Astrocyte (in vitro differentiated cells and primary cell): Measurements from ENCODE around the gene FBXW8. TPM values are rescaled to one million over a fixed set of nuclear protein-coding genes. Genes with fewer than 3 reads are reported as not detected.

Experiments
- DNase-seq: peaks from one replicate; pipeline ENCODE4 v3.0.0-alpha.2; 2010; ENCODE audit warnings: low read depth
- FAIRE-seq: peaks from 2 replicates; lab custom pipeline; 2011; peaks lifted over from hg19 to GRCh38; lab: Jason Lieb, UNC
- H2AFZ ChIP-seq: 2 replicates; pipeline ENCODE4 v1.6.0; 2012; ENCODE audit warnings: low read depth, low read length, inconsistent platforms
- H3K27ac ChIP-seq: 2 replicates; pipeline ENCODE4 v1.5.1; 2011; ENCODE audit warnings: low read depth, low read length, inconsistent platforms
- H3K27me3 ChIP-seq: 2 replicates; pipeline ENCODE4 v1.6.0; 2011; ENCODE audit warnings: low read length, inconsistent platforms; ENCODE audit not compliant: insufficient read depth
- H3K36me3 ChIP-seq: 2 replicates; pipeline ENCODE4 v1.5.1; 2011; ENCODE audit warnings: low read length, inconsistent platforms; ENCODE audit not compliant: insufficient read depth
- H3K4me1 ChIP-seq: 2 replicates; pipeline ENCODE4 v1.5.1; 2011; ENCODE audit warnings: low read length, inconsistent platforms; ENCODE audit not compliant: insufficient read depth
- H3K4me2 ChIP-seq: 2 replicates; pipeline ENCODE4 v1.6.0; 2012; ENCODE audit warnings: low read length, inconsistent platforms
- H3K4me3 ChIP-seq: 2 replicates; pipeline ENCODE4 v1.5.1; 2011; ENCODE audit warnings: low read depth, mild to moderate bottlenecking, low read length, inconsistent platforms; ENCODE audit not compliant: insufficient read depth
- H3K79me2 ChIP-seq: 2 replicates; pipeline ENCODE4 v1.6.0; 2012; ENCODE audit warnings: mild to moderate bottlenecking, low read length, inconsistent platforms; ENCODE audit not compliant: insufficient read depth
- H3K9ac ChIP-seq: 2 replicates; pipeline ENCODE4 v1.6.0; 2012; ENCODE audit warnings: mild to moderate bottlenecking, low read length, inconsistent platforms
- H3K9me3 ChIP-seq: 2 replicates; pipeline ENCODE4 v1.5.1; 2012; ENCODE audit warnings: low read depth, mild to moderate bottlenecking, low read length, inconsistent platforms; ENCODE audit not compliant: insufficient read depth
- H4K20me1 ChIP-seq: 2 replicates; pipeline ENCODE4 v1.6.0; 2012; ENCODE audit warnings: low read length, inconsistent platforms; ENCODE audit not compliant: insufficient read depth
- H3K27ac Mint-ChIP-seq: one replicate; pipeline ENCODE4 v1.8.0; 2021; ENCODE audit warnings: mild to moderate bottlenecking, mixed read lengths; ENCODE audit not compliant: unreplicated experiment
- H3K27me3 Mint-ChIP-seq: one replicate; pipeline ENCODE4 v1.8.0; 2021; ENCODE audit warnings: low read depth, mixed read lengths; ENCODE audit not compliant: unreplicated experiment
- H3K36me3 Mint-ChIP-seq: one replicate; pipeline ENCODE4 v1.8.0; 2021; ENCODE audit warnings: low read depth, mixed read lengths; ENCODE audit not compliant: unreplicated experiment
- H3K4me1 Mint-ChIP-seq: one replicate; pipeline ENCODE4 v1.8.0; 2021; ENCODE audit warnings: low read depth, mixed read lengths; ENCODE audit not compliant: unreplicated experiment
- H3K4me3 Mint-ChIP-seq: one replicate; pipeline ENCODE4 v1.8.0; 2021; ENCODE audit warnings: mild to moderate bottlenecking, moderate library complexity, mixed read lengths; ENCODE audit not compliant: unreplicated experiment
- H3K9me3 Mint-ChIP-seq: one replicate; pipeline ENCODE4 v1.8.0; 2021; ENCODE audit warnings: mild to moderate bottlenecking, mixed read lengths; ENCODE audit not compliant: unreplicated experiment
- EZH2 ChIP-seq: IDR thresholded peaks from 2 replicates; pipeline ENCODE4 v1.6.1; 2012; ENCODE audit warnings: mild to moderate bottlenecking, low read length, inconsistent platforms; ENCODE audit not compliant: insufficient read depth
- total RNA-seq: library from RNA; stranded (reverse); gene quantifications from 2 replicates; pipeline ENCODE4 v1.2.1, GENCODE V29; 2021
- TF ChIP-seq, protein P1 (sequence below): IDR thresholded peaks from 2 replicates; pipeline ENCODE4 v1.5.1; 2011; ENCODE audit warnings: low read depth, mild to moderate bottlenecking, inconsistent platforms, low read length, moderate library complexity; ENCODE audit not compliant: insufficient read depth

The FBXW8 gene
- total RNA-seq, 1 donor from 2014 or later: 26.4 TPM

DNA sequence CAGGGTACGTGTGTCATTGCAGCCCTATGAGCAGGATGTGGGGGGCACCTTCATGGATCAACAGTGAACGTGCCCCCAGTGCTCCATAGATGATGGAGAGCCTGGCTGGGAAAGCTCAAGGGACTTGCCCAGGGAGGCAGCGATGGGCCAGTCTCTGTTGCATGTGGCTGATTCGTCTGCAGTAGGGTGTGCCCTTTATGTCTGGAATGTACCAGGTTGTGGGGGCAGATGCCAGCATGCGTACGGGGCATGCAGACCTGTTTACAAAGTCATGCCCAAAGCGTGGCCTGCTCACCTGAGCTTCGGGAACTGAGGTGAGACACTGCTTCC, 116.1 kb downstream of the FBXW8 start:
- Histone ChIP-seq H3K9me3 (no peaks in the 10 kb centered on the region), H3K79me2 (no peaks in the 10 kb centered on the region), H2AFZ (no peak overlapping the region), H3K36me3 (peaks cover 32% of the 10 kb centered on the region), H3K27ac (no peak overlapping the region), H4K20me1 (peaks cover 8% of the 10 kb centered on the region), H3K4me1 (no peaks in the 10 kb centered on the region), H3K9ac (no peak overlapping the region), H3K4me2 (no peak overlapping the region), H3K4me3 (no peak overlapping the region), H3K27me3 (no peaks in the 10 kb centered on the region)
- H3K4me3 Mint-ChIP-seq: no peak overlapping the region
- no peaks in the 10 kb centered on the region for H3K27me3 Mint-ChIP-seq
- H3K4me1 Mint-ChIP-seq: peaks cover 6% of the 10 kb centered on the region
- H3K9me3 Mint-ChIP-seq: no peaks in the 10 kb centered on the region
- DNase-seq (no peak), FAIRE-seq (no peak)
- no peak overlapping the region for H3K27ac Mint-ChIP-seq
- TF ChIP-seq, protein P1, sequence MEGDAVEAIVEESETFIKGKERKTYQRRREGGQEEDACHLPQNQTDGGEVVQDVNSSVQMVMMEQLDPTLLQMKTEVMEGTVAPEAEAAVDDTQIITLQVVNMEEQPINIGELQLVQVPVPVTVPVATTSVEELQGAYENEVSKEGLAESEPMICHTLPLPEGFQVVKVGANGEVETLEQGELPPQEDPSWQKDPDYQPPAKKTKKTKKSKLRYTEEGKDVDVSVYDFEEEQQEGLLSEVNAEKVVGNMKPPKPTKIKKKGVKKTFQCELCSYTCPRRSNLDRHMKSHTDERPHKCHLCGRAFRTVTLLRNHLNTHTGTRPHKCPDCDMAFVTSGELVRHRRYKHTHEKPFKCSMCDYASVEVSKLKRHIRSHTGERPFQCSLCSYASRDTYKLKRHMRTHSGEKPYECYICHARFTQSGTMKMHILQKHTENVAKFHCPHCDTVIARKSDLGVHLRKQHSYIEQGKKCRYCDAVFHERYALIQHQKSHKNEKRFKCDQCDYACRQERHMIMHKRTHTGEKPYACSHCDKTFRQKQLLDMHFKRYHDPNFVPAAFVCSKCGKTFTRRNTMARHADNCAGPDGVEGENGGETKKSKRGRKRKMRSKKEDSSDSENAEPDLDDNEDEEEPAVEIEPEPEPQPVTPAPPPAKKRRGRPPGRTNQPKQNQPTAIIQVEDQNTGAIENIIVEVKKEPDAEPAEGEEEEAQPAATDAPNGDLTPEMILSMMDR: no peak
- no peak for TF ChIP-seq EZH2
- H3K36me3 Mint-ChIP-seq: peaks cover 12% of the 10 kb centered on the region

DNA sequence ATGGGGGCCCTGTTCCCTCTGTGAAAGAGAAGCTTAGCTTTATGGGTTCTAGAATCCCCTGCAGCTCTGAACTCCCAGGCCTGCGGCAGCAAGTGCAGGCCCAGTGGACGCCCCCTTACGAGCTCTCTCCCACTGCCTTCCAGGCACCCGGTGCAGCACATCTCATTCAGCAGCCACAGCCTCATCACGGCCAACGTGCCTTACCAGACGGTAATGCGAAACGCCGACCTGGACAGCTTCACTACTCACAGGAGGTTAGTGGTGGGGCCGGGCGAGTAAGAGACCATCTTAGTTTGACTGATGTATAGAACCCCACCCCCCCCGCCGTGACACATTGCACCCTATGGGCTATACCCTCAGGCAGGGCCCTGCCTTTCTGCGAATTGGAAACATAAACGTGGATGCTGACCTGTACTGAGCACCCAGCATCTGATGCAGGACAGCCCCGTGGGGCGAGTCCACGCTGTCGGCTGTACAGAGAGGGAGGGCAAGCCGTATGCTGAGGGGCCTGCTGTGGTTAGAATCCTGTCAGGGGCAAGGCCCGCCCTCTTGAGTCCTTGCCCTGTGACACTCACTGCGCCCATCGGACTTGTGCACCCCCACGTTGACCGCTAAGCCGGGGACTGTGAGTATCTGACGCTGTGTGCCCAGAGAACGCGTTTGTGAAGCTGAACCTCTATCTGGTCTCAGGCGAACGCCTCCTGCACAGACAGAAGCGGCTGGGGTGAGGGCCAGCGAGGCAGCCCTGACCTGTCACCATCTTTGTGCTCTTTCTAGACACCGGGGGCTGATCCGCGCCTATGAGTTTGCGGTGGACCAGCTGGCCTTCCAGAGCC, 116.7 kb downstream of the FBXW8 start:
- no peak for DNase-seq
- H3K36me3 ChIP-seq: peaks cover 32% of the 10 kb centered on the region
- H3K9ac ChIP-seq: no peak overlapping the region

More for the DNA sequence above, 116.7 kb downstream of the FBXW8 start:
- H3K27me3 ChIP-seq: no peaks in the 10 kb centered on the region
- H3K36me3 Mint-ChIP-seq: peaks cover 15% of the 10 kb centered on the region
- H4K20me1 ChIP-seq: peaks cover 6% of the 10 kb centered on the region
- TF ChIP-seq, protein P1: no peak
- TF ChIP-seq EZH2: no peak
- no peak overlapping the region for H3K27ac Mint-ChIP-seq
- H3K9me3 ChIP-seq: no peaks in the 10 kb centered on the region
- H3K4me1 ChIP-seq: no peaks in the 10 kb centered on the region
- no peak overlapping the region for H2AFZ ChIP-seq
- FAIRE-seq: no peak
- no peaks in the 10 kb centered on the region for H3K79me2 ChIP-seq
- no peak overlapping the region for H3K4me3 Mint-ChIP-seq
- H3K4me2 ChIP-seq: no peak overlapping the region
- no peak overlapping the region for H3K4me3 ChIP-seq
- H3K4me1 Mint-ChIP-seq: peaks cover 11% of the 10 kb centered on the region
- H3K27ac ChIP-seq: no peak overlapping the region
- H3K27me3 Mint-ChIP-seq: no peaks in the 10 kb centered on the region
- no peaks in the 10 kb centered on the region for H3K9me3 Mint-ChIP-seq
